CD14-positive monocyte (primary cell): ENCODE measurements around the gene ARID3B. TPM values are rescaled to one million over a fixed set of nuclear protein-coding genes. Genes with fewer than 3 reads are reported as not detected.
A peak's percentile ranks its signal among the peaks of the same experiment; 100 is the strongest.

Experiments used
- DNase-seq, 3 donors: peaks; one replicate each; pipeline ENCODE4 v3.0.0-alpha.2; 2011 to 2022
- H2AFZ ChIP-seq: 2 replicates; pipeline ENCODE4 v1.6.0; 2012; ENCODE audit warnings: mild to moderate bottlenecking, low read depth, low read length, inconsistent platforms; ENCODE audit not compliant: insufficient read depth, poor library complexity, severe bottlenecking
- H3K27ac ChIP-seq, 2 donors: 1 replicate in 1 of 2; 2 replicates in 1 of 2; pipeline ENCODE4 v1.5.1; 2012 to 2013; ENCODE audit warnings: low read length in 2 of 2, control low read depth in 1 of 2, inconsistent platforms in 1 of 2, low read depth in 1 of 2, mild to moderate bottlenecking in 1 of 2
- H3K27me3 ChIP-seq, 2 donors: one replicate each; pipeline versions ENCODE4 v1.6.0 to v1.6.1; 2011 to 2013; ENCODE audit warnings: low read length in 2 of 2; ENCODE audit not compliant: control insufficient read depth in 2 of 2, insufficient read depth in 2 of 2
- H3K36me3 ChIP-seq, 2 donors: replicated peaks in 1 of 2; 1 replicate in 1 of 2; 2 replicates in 1 of 2; pipeline versions ENCODE4 v1.5.1 to v1.6.1; 2012 to 2013; ENCODE audit warnings: low read length in 2 of 2, control low read depth in 1 of 2, inconsistent platforms in 1 of 2, mild to moderate bottlenecking in 1 of 2; ENCODE audit not compliant: insufficient read depth in 2 of 2, control insufficient read depth in 1 of 2
- H3K4me1 ChIP-seq, 2 donors: 1 replicate in 1 of 2; 2 replicates in 1 of 2; pipeline versions ENCODE4 v1.5.1 to v1.6.1; 2012 to 2013; ENCODE audit warnings: low read length in 2 of 2, control low read depth in 1 of 2, inconsistent platforms in 1 of 2, mild to moderate bottlenecking in 1 of 2, moderate library complexity in 1 of 2; ENCODE audit not compliant: insufficient read depth in 2 of 2, control insufficient read depth in 1 of 2
- H3K4me2 ChIP-seq: replicated peaks from 2 replicates; pipeline ENCODE3; 2012; ENCODE audit warnings: low read length, moderate library complexity, mild to moderate bottlenecking; ENCODE audit not compliant: poor library complexity, severe bottlenecking; ENCODE audit errors: extremely low read depth
- H3K4me3 ChIP-seq, 3 experiments: fragments of 200-600 bp in 1 of 3; sonication (generic) in 1 of 3; replicated peaks in 1 of 3; 1 replicate in 2 of 3; 2 replicates in 1 of 3; pipeline ENCODE4 v1.5.1; 2011 to 2013; ENCODE audit warnings: low read length in 3 of 3, mild to moderate bottlenecking in 3 of 3, control low read depth in 2 of 3, low read depth in 2 of 3, inconsistent platforms in 1 of 3, moderate library complexity in 1 of 3
- H3K79me2 ChIP-seq: 2 replicates; pipeline ENCODE4 v1.6.0; 2012; ENCODE audit warnings: mild to moderate bottlenecking, control low read depth, inconsistent platforms, low read length, moderate library complexity; ENCODE audit not compliant: insufficient read depth
- H3K9ac ChIP-seq: 2 replicates; pipeline ENCODE4 v1.6.0; 2017; ENCODE audit warnings: low read length, mild to moderate bottlenecking; ENCODE audit not compliant: insufficient read depth, poor library complexity, severe bottlenecking
- H3K9me3 ChIP-seq, 2 donors: replicated peaks in 1 of 2; 1 replicate in 1 of 2; 2 replicates in 1 of 2; pipeline versions ENCODE4 v1.5.1 to v1.6.1; 2012 to 2013; ENCODE audit warnings: low read length in 2 of 2, control low read depth in 1 of 2; ENCODE audit not compliant: control insufficient read depth in 1 of 2, insufficient read depth in 1 of 2
- H4K20me1 ChIP-seq: 2 replicates; pipeline ENCODE4 v1.6.0; 2012; ENCODE audit warnings: mild to moderate bottlenecking, low read length, control low read depth, moderate library complexity; ENCODE audit not compliant: insufficient read depth
- H3K27ac Mint-ChIP-seq, 7 donors: one replicate each; pipeline ENCODE4 v1.8.0; 2020; ENCODE audit warnings: mild to moderate bottlenecking in 7 of 7, mixed read lengths in 7 of 7, moderate library complexity in 6 of 7, inconsistent platforms in 2 of 7
- H3K27me3 Mint-ChIP-seq, 3 donors: one replicate each; pipeline ENCODE4 v1.8.0; 2021 to 2022; ENCODE audit warnings: low read depth in 3 of 3, mild to moderate bottlenecking in 3 of 3, mixed read lengths in 3 of 3, moderate library complexity in 3 of 3, inconsistent platforms in 1 of 3
- H3K36me3 Mint-ChIP-seq, 2 donors: one replicate each; pipeline ENCODE4 v1.8.0; 2020; ENCODE audit warnings: mixed read lengths in 2 of 2, inconsistent platforms in 1 of 2, mild to moderate bottlenecking in 1 of 2
- H3K4me1 Mint-ChIP-seq: one replicate; pipeline ENCODE4 v1.8.0; 2020; ENCODE audit warnings: mild to moderate bottlenecking, mixed read lengths
- H3K4me3 Mint-ChIP-seq, 2 donors: one replicate each; pipeline ENCODE4 v1.8.0; 2020; ENCODE audit warnings: mild to moderate bottlenecking in 2 of 2, mixed read lengths in 2 of 2, moderate library complexity in 1 of 2
- H3K9me3 Mint-ChIP-seq, 7 donors: one replicate each; pipeline ENCODE4 v1.8.0; 2020 to 2022; ENCODE audit warnings: mixed read lengths in 7 of 7, mild to moderate bottlenecking in 6 of 7, moderate library complexity in 6 of 7, inconsistent platforms in 2 of 7
- WGBS: methylation state at CpG from one replicate; pipeline ENCODE4 v1.1.5; 2013; ENCODE audit warnings: missing lambda C conversion rate; ENCODE audit not compliant: insufficient coverage; 5-methylcytosine and 5-hydroxymethylcytosine counted together
- intact Hi-C, 2 donors: fragments of 100-400 bp; cut with micrococcal nuclease; formaldehyde crosslinking; loops; one replicate each; pipeline versions ENCODE4 v1.15.0 to v1.15.1; 2023
- polyA plus RNA-seq, 3 donors: library from polyadenylated mRNA; depleted of rRNA in 1 of 3; unstranded in 2 of 3; stranded (reverse) in 1 of 3; fragments of 300-500 nt in 2 of 3; fragments of >200 nt in 1 of 3; fragmentation: Illumina TruSeq in 2 of 3; gene quantifications; 1 replicate in 2 of 3; 2 replicates in 1 of 3; pipeline ENCODE4 v1.2.3, GENCODE V29; 2012 to 2021
- TF ChIP-seq, protein P1 (sequence below): fragments of 200-600 bp; IDR thresholded peaks from one replicate; pipeline ENCODE4 v1.8.0; 2022; ENCODE audit warnings: antibody characterized with exemption, mild to moderate bottlenecking

Gene ARID3B
- polyA plus RNA-seq, 3 donors = 2.3 to 17.4 (median 4.4) TPM

DNA sequence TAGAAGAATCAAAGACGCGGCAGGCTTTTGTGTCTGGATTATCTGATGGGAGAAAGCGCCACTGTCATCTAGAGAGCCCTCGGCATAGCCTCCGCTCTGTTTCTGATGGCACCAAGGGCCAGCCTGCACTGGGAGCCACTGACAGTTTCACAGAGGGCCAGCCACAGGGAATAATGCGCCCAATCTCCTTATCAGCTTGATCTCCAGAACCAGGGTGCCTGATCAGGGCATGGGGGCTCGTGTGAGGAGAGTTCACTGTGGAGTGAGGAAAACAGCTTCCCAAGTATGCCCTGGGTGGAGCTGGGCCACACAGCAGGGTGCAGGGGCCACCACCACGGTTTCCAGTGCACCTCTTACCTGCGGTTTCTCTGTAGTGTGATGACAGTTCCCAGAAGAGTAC is 44.8 kb downstream of the ARID3B start:
- no peak overlapping the region for H3K4me3 ChIP-seq
- intact Hi-C loops = no loop called here
- DNase-seq = no peak
- no peak overlapping the region for H3K4me2 ChIP-seq
- H3K27ac ChIP-seq = no peak overlapping the region
- no peaks in the 10 kb centered on the region for H3K9me3 Mint-ChIP-seq
- peaks cover 0 to 2% (median 0%) of the 10 kb centered on the region in 3 donors for H3K27me3 Mint-ChIP-seq
- TF ChIP-seq, protein P1, sequence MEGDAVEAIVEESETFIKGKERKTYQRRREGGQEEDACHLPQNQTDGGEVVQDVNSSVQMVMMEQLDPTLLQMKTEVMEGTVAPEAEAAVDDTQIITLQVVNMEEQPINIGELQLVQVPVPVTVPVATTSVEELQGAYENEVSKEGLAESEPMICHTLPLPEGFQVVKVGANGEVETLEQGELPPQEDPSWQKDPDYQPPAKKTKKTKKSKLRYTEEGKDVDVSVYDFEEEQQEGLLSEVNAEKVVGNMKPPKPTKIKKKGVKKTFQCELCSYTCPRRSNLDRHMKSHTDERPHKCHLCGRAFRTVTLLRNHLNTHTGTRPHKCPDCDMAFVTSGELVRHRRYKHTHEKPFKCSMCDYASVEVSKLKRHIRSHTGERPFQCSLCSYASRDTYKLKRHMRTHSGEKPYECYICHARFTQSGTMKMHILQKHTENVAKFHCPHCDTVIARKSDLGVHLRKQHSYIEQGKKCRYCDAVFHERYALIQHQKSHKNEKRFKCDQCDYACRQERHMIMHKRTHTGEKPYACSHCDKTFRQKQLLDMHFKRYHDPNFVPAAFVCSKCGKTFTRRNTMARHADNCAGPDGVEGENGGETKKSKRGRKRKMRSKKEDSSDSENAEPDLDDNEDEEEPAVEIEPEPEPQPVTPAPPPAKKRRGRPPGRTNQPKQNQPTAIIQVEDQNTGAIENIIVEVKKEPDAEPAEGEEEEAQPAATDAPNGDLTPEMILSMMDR = no peak
- no peaks in the 10 kb centered on the region for H3K9me3 ChIP-seq
- H3K36me3 ChIP-seq = peaks cover 43 to 75% of the 10 kb centered on the region in 2 donors
- H4K20me1 ChIP-seq = peaks cover 9% of the 10 kb centered on the region
- H3K4me3 Mint-ChIP-seq = no peak overlapping the region
- no peaks in the 10 kb centered on the region for H3K79me2 ChIP-seq
- H2AFZ ChIP-seq = no peak overlapping the region
- peaks cover 65 to 81% of the 10 kb centered on the region in 2 donors for H3K36me3 Mint-ChIP-seq
- H3K4me1 ChIP-seq = peaks cover 21% of the 10 kb centered on the region in 2 donors
- H3K27ac Mint-ChIP-seq = peak overlapping the region in 1 of 7 donors; percentile 25
- H3K4me1 Mint-ChIP-seq = peaks cover 21% of the 10 kb centered on the region
- no peaks in the 10 kb centered on the region for H3K27me3 ChIP-seq
- 97% methylated on average over 6 of the region's 9 CpGs for WGBS
- no peak overlapping the region for H3K9ac ChIP-seq

DNA sequence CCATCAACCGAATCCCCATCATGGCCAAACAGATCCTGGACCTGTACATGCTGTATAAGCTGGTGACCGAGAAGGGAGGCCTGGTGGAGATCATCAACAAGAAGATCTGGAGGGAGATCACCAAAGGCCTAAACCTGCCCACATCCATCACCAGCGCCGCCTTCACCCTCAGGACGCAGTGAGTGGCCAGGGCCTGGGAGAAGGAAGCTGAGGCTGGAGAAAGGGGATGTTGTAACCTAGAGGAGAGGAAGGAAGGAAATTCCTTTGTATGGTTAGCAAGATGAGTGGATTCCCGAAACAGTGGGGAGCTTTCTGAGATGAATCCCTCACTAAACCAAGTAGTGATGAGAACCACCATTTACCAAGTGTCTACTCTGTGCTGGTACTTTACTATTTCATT is 48.8 kb downstream of the ARID3B start:
- TF ChIP-seq, protein P1 = no peak
- Histone ChIP-seq H3K4me2 (no peak overlapping the region), H3K4me3 (no peak overlapping the region), H3K36me3 (peaks cover 53 to 80% of the 10 kb centered on the region in 2 donors), H3K79me2 (no peaks in the 10 kb centered on the region), H3K27ac (no peak overlapping the region), H3K9ac (no peak overlapping the region), H3K27me3 (no peaks in the 10 kb centered on the region), H3K9me3 (no peaks in the 10 kb centered on the region), H2AFZ (no peak overlapping the region), H4K20me1 (peaks cover 17% of the 10 kb centered on the region), H3K4me1 (peaks cover 21% of the 10 kb centered on the region in 2 donors)
- Mint-ChIP-seq H3K36me3 (peaks cover 67 to 83% of the 10 kb centered on the region in 2 donors), H3K4me3 (peak overlapping the region in 1 of 2 donors; percentile 46), H3K9me3 (no peaks in the 10 kb centered on the region), H3K4me1 (peaks cover 21% of the 10 kb centered on the region), H3K27me3 (peaks cover 0 to 2% (median 0%) of the 10 kb centered on the region in 3 donors), H3K27ac (peak overlapping the region in 2 of 7 donors; percentile 71 to 84)
- no CpG with 5 or more reads among the region's 6 CpGs for WGBS
- intact Hi-C loops = no loop called here
- DNase-seq = no peak
